SHP77 (cell line): ENCODE data around the gene SMIM43.

Experiments
- DNase-seq, 2 experiments: peaks; one replicate each; lab custom pipeline; 2025; lab: John Stamatoyannopoulos, UW

Gene SMIM43

GRCh38 chr4:121764702-121765367, at the start of gene SMIM43:
SMIM43 (minus strand) TSS chr4:121765164; CDS start chr4:121765105, 59 bp downstream.
- DNase-seq, result no peak

- DNase-seq, result no peak
These were observed 49.8 kb upstream of the SMIM43 start for GRCh38 chr4:121814756-121815155.

DNA sequence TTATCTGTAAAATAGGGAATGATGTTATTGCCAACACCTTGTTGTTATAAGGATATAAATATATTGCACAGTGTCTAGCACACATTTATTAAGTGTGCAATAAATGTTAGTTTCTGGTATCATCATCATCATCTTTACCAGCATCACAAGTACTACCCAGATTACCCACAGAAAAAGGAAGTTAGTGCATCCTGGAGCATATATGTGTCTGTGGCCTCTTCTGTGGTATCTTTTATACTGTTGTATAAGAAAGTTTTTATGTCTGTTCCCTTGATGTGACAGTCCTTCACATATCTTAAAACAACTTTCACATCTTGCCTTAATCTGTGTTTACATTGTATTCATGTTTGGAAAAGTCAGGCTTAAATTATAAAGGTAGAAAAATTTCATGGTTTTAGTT, 46.2 kb upstream of the SMIM43 start:
- DNase-seq, result no peak

GRCh38 chr4:121806411-121806810, 41.4 kb upstream of the SMIM43 start:
- no peak for DNase-seq

DNA sequence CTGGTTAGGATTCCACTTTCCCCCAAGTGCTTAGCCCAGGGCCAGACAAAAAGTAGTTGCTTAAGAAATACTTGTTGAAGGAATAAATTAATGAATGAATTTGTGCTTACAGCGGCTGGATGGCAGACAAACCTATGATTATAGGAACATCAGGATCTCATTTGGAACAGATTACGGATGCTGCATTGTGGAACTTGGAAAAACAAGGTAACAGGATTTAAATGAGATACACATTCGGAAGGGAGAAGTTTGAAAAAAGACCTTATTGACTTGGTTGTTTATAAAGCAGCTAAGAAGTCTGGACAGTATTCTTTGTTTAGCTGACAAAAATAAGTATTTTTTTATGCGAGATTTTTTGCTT, 36.7 kb upstream of the SMIM43 start:
- DNase-seq, result no peak

- DNase-seq, result peak; percentile 84 to 89
These were observed 36.2 kb upstream of the SMIM43 start, which contains the start of gene EXOSC9 for GRCh38 chr4:121800961-121801714. EXOSC9 (plus strand) TSS chr4:121801323; CDS start chr4:121801425, 102 bp downstream.

- no peak for DNase-seq
These were observed 35.6 kb upstream of the SMIM43 start for GRCh38 chr4:121800638-121800960.

GRCh38 chr4:121799867-121800501, 35.0 kb upstream of the SMIM43 start:
- DNase-seq, result no peak

DNA sequence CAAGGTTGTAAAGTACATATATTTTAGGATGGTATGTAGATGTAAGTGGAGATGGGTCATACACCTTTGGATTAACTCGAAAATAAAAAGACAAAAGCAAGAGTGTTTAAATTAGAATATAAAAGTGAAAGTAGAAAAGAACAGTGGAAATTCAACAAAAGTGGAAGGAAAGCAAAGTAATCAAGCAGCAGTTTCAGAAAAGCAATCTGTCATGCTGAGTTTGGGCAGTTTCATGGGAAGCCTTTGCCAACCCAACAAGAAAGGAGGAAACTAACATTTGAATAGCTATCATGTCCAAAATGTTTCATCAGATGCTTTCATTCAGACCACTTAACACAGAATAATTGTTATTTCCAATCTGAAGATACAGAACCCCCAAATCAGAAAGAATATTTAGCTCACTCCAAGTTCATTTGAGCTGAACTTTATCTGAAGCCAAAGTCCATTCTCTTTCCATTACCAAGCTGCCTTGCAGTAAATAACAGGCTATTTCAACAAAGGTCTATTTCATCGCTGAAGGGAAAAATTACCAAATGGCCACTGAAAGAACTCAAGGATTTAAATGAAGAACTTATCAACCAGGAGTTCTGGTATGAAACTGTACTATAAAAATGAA, 34.4 kb upstream of the SMIM43 start:
- DNase-seq, result no peak

DNA sequence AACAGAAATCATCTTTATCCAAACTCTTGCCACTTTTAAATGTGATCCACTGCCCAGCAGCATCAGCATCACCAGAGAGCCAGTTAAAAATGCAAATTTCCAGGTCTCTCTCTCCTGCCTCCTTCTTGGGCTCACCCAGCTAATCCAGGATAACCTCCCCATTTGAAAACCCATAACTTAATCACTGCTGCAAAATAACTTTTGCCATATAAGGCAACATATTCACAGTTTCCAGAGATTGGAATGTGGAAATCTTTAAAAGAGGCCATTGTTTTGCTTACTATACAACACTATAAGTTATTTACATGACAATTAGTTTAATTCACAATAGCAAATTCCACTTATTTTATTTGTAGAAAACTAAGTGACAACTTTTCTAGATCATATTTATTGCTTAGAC, 31.3 kb upstream of the SMIM43 start:
- DNase-seq, result no peak

GRCh38 chr4:121794505-121795188, 29.7 kb upstream of the SMIM43 start:
- DNase-seq, result no peak

DNA sequence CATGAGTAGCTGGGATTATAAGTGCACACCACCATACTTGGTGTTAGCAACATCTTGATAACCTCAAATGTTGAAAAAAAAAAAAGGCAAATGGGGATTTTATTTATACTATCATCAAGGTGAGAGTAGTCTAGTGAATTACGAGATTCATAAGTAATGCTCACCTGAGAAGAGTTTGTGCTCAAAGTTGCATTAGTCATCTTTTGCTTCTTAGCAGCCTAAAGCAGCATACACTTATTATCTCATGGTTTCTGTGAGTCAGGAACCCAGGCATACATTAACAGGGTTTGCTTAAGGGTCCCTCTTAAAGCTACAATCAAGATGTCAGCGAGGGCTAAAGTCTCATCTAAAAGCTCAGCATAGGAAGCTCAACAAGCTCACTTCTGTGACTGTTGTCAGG, 28.0 kb upstream of the SMIM43 start:
- no peak for DNase-seq

GRCh38 chr4:121791481-121791880, 26.5 kb upstream of the SMIM43 start:
- DNase-seq, result no peak

DNA sequence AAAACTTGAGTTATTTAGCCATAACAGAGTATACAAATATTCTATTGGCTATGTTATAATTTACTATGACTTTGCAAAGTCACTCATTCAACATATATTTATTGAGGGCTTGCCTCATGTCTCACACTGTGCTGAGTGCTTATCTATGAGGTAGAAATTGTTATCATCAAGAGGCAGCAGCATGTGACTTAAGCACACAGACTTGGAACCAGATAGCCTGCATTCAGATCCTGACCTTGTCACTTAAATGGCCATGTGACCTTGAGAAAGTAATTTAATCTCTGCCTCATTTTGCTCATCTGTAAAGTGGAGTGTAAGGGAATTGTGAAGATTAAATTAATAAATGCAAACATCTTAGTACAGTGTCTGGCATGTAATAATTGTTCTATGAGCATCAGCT, 26.0 kb upstream of the SMIM43 start:
- DNase-seq, result no peak

GRCh38 chr4:121789960-121790829, 25.2 kb upstream of the SMIM43 start:
- DNase-seq, result no peak

DNA sequence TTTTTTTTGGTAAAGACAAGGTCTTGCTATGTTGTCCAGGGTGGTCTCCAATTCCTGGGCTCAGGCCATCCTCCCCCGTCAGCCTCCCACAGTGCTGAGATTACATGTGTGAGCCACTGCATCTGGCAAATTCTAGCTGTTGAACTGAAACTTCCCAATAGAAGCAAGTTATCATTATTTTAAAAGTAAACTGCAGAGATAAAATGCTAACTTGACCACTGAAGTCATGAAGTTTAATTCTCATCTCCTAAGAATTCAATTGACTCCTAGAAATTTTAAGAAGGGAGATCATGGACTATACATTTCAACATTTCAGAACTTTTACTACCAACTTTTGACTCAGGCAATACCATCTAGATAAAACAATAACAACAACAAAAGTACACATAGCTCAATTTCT, 24.5 kb upstream of the SMIM43 start:
- DNase-seq, result no peak

- no peak for DNase-seq
These were observed 23.9 kb upstream of the SMIM43 start for GRCh38 chr4:121788896-121789295.

DNA sequence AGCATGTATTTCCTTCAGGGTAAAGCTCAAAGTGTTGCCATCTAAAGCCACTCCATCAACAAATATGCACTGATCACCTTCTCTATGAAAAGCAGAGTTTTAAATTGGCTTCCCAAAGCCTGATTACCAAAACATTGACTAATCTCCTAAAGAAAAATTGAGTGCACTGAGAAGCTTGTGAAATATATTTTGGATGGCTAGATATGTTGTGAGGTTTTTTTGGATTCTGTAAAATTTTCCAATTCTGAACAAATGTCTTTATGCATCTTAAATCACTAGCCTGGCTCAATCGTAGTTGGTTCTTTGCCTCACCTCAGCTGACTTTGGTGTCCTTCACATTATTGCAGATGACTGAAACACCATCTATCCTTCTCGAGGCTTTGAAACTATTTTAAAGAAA, 21.3 kb upstream of the SMIM43 start:
- no peak for DNase-seq

DNA sequence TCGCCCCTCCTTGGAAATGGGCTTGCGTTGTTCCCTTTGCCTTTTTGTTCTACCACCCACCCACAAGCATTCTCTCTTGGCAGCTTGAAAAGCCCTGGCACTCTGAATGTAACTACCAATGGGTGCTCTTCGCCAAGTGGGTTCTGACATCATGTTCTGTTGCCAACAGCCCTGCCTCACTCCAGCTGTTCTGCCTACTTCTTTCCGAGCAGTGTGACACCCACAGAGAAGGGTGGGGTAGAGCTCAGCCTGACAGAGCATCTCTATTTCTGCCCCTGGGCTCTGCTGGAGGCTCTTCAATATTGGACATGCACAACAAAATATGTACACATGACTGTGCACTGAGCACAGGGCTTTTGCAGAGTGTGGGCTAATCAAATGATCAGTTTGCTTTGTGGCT, 20.5 kb upstream of the SMIM43 start:
- DNase-seq, result no peak

- DNase-seq, result no peak
These were observed 20.0 kb upstream of the SMIM43 start for GRCh38 chr4:121784975-121785374.

- no peak for DNase-seq
These were observed 19.4 kb upstream of the SMIM43 start for GRCh38 chr4:121784401-121784800.
